SK-N-SH treated with all-trans-retinoic acid at 6 μM for 48 hours (cell line): ENCODE measurements around the gene SHOX.

Source experiments
- ATAC-seq: fragments of 200-7000 bp; cut with Tn5 transposase; 3 replicates; pipeline ENCODE4 v1.9.1; 2020; ENCODE audit warnings: mild to moderate bottlenecking, moderate library complexity
- ARNTL ChIP-seq: fragments of 450-650 bp; formaldehyde crosslinking; IDR thresholded peaks from 2 replicates; pipeline ENCODE4 v1.5.0; 2020; ENCODE audit warnings: low read depth, mild to moderate bottlenecking, moderate library complexity, borderline replicate concordance
- BACH2 ChIP-seq: fragments of 250-450 bp; sonication (Bioruptor Pico); IDR thresholded peaks from 2 replicates; pipeline ENCODE4 v1.9.0; 2021; ENCODE audit warnings: mild to moderate bottlenecking, borderline replicate concordance
- CSDC2 ChIP-seq: fragments of 250-450 bp; sonication (Bioruptor Pico); IDR thresholded peaks from 2 replicates; pipeline ENCODE4 v1.5.0; 2020; ENCODE audit warnings: mild to moderate bottlenecking, moderate library complexity
- CSRNP3 ChIP-seq: fragments of 250-450 bp; sonication (Bioruptor Pico); IDR thresholded peaks from 2 replicates; pipeline ENCODE4 v1.5.1; 2021; ENCODE audit warnings: mild to moderate bottlenecking, moderate library complexity
- ESRRG ChIP-seq: fragments of 250-450 bp; sonication (Bioruptor Pico); IDR thresholded peaks from 2 replicates; pipeline ENCODE4 v1.6.1; 2021; ENCODE audit warnings: mild to moderate bottlenecking
- GLIS3 ChIP-seq: fragments of 250-450 bp; sonication (Bioruptor Pico); IDR thresholded peaks from 2 replicates; pipeline ENCODE4 v1.5.0; 2020; ENCODE audit warnings: mild to moderate bottlenecking, moderate library complexity
- ISL1 ChIP-seq: fragments of 250-450 bp; sonication (Bioruptor Pico); IDR thresholded peaks from 2 replicates; pipeline ENCODE4 v2.1.2; 2022; ENCODE audit warnings: mild to moderate bottlenecking, moderate library complexity
- PPARA ChIP-seq: fragments of 250-450 bp; sonication (Bioruptor Pico); IDR thresholded peaks from 2 replicates; pipeline ENCODE4 v1.5.0; 2020; ENCODE audit warnings: mild to moderate bottlenecking, borderline replicate concordance
- RARB ChIP-seq: fragments of 250-450 bp; sonication (Bioruptor Pico); IDR thresholded peaks from 2 replicates; pipeline ENCODE4 v1.8.0; 2021; ENCODE audit warnings: mild to moderate bottlenecking, moderate library complexity
- SNAI2 ChIP-seq: fragments of 250-450 bp; sonication (Bioruptor Pico); IDR thresholded peaks from 2 replicates; pipeline ENCODE4 v1.5.0; 2020; ENCODE audit warnings: mild to moderate bottlenecking, moderate library complexity
- TCF4 ChIP-seq: fragments of 250-450 bp; sonication (Bioruptor Pico); IDR thresholded peaks from 2 replicates; pipeline ENCODE4 v1.8.0; 2021; ENCODE audit warnings: mild to moderate bottlenecking, moderate library complexity, borderline replicate concordance
- TSHZ2 ChIP-seq: fragments of 250-450 bp; sonication (Bioruptor Pico); IDR thresholded peaks from 2 replicates; pipeline ENCODE4 v1.5.0; 2020; ENCODE audit warnings: mild to moderate bottlenecking, moderate library complexity
- ZC3H10 ChIP-seq: fragments of 250-450 bp; sonication (Bioruptor Pico); IDR thresholded peaks from 2 replicates; pipeline ENCODE4 v1.5.1; 2021; ENCODE audit warnings: mild to moderate bottlenecking, moderate library complexity
- ZFP3 ChIP-seq: fragments of 250-450 bp; sonication (Bioruptor Pico); IDR thresholded peaks from 2 replicates; pipeline ENCODE4 v1.5.0; 2020; ENCODE audit warnings: mild to moderate bottlenecking, moderate library complexity
- ZNF565 ChIP-seq: fragments of 450-650 bp; formaldehyde crosslinking; conservative IDR thresholded peaks from 2 replicates; pipeline ENCODE4 v1.5.0; 2020; ENCODE audit warnings: low read depth, mild to moderate bottlenecking, moderate library complexity
- ZNF70 ChIP-seq: fragments of 450-650 bp; formaldehyde crosslinking; IDR thresholded peaks from 2 replicates; pipeline ENCODE4 v1.5.0; 2020; ENCODE audit warnings: mild to moderate bottlenecking, moderate library complexity
- ZNF8 ChIP-seq: fragments of 450-650 bp; formaldehyde crosslinking; IDR thresholded peaks from 2 replicates; pipeline ENCODE4 v1.5.0; 2020; ENCODE audit warnings: mild to moderate bottlenecking, moderate library complexity
- TF ChIP-seq, protein P1 (sequence below): fragments of 250-450 bp; sonication (Bioruptor Pico); IDR thresholded peaks from 2 replicates; pipeline ENCODE4 v1.8.0; 2020; ENCODE audit warnings: mild to moderate bottlenecking, moderate library complexity, borderline replicate concordance
- TF ChIP-seq, protein P2 (sequence below): fragments of 250-450 bp; sonication (Bioruptor Pico); IDR thresholded peaks from 2 replicates; pipeline ENCODE4 v1.8.0; 2021; ENCODE audit warnings: low read depth, mild to moderate bottlenecking, moderate library complexity, borderline replicate concordance
- TF ChIP-seq, protein P3 (sequence below): fragments of 250-450 bp; sonication (Bioruptor Pico); IDR thresholded peaks from 2 replicates; pipeline ENCODE4 v1.5.1; 2020; ENCODE audit warnings: low read depth, mild to moderate bottlenecking, moderate library complexity

The SHOX gene

DNA sequence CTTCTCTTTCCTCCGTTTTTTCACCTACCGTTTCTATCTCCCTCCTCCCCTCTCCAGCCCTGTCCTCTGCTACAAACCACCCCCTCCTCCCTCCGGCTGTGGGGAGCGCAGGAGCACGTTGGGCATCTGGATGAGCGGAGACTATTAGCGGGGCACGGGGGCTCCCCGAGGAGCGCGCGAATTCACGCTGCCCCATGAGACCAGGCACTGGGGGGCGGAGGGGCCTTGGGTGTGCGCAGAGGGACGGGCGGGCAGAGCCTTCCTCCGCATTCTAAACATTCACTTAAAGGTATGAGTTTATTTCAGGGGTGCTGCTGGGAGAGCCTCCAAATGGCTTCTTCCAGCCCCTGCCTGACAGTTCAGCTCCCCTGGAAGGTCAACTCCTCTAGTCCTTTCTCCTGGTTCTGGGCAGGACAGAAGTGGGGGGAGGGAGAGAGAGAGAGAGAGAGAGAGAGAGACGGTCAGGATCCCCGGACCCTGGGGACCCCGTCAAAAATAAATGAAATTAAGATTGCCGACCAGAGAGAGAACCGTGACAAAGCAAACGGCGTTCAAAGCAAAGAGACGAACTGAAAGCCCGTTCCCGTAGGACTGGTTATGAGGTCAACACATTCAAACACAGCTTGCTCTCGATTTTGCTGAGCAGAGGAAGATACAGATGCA is 5.0 kb downstream of the SHOX start:
- TF ChIP-seq ISL1 (no peak), ESRRG (CRISPR knock-in tag) (no peak), ZFP3 (CRISPR knock-in tag) (no peak), TSHZ2 (CRISPR knock-in tag) (no peak), CSRNP3 (CRISPR knock-in tag) (no peak), CSDC2 (no peak), ZNF70 (no peak), GLIS3 (CRISPR knock-in tag) (no peak), ARNTL (CRISPR knock-in tag) (no peak), ZNF8 (CRISPR knock-in tag) (no peak), PPARA (CRISPR knock-in tag) (no peak), TCF4 (no peak), ZC3H10 (CRISPR knock-in tag) (no peak), SNAI2 (CRISPR knock-in tag) (no peak), BACH2 (CRISPR knock-in tag) (no peak), ZNF565 (CRISPR knock-in tag) (no peak), RARB (CRISPR knock-in tag) (no peak)
- TF ChIP-seq, protein P1, sequence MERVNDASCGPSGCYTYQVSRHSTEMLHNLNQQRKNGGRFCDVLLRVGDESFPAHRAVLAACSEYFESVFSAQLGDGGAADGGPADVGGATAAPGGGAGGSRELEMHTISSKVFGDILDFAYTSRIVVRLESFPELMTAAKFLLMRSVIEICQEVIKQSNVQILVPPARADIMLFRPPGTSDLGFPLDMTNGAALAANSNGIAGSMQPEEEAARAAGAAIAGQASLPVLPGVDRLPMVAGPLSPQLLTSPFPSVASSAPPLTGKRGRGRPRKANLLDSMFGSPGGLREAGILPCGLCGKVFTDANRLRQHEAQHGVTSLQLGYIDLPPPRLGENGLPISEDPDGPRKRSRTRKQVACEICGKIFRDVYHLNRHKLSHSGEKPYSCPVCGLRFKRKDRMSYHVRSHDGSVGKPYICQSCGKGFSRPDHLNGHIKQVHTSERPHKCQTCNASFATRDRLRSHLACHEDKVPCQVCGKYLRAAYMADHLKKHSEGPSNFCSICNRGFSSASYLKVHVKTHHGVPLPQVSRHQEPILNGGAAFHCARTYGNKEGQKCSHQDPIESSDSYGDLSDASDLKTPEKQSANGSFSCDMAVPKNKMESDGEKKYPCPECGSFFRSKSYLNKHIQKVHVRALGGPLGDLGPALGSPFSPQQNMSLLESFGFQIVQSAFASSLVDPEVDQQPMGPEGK = no peak
- TF ChIP-seq, protein P2, sequence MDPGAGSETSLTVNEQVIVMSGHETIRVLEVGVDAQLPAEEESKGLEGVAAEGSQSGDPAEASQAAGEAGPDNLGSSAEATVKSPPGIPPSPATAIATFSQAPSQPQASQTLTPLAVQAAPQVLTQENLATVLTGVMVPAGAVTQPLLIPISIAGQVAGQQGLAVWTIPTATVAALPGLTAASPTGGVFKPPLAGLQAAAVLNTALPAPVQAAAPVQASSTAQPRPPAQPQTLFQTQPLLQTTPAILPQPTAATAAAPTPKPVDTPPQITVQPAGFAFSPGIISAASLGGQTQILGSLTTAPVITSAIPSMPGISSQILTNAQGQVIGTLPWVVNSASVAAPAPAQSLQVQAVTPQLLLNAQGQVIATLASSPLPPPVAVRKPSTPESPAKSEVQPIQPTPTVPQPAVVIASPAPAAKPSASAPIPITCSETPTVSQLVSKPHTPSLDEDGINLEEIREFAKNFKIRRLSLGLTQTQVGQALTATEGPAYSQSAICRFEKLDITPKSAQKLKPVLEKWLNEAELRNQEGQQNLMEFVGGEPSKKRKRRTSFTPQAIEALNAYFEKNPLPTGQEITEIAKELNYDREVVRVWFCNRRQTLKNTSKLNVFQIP = no peak
- TF ChIP-seq, protein P3, sequence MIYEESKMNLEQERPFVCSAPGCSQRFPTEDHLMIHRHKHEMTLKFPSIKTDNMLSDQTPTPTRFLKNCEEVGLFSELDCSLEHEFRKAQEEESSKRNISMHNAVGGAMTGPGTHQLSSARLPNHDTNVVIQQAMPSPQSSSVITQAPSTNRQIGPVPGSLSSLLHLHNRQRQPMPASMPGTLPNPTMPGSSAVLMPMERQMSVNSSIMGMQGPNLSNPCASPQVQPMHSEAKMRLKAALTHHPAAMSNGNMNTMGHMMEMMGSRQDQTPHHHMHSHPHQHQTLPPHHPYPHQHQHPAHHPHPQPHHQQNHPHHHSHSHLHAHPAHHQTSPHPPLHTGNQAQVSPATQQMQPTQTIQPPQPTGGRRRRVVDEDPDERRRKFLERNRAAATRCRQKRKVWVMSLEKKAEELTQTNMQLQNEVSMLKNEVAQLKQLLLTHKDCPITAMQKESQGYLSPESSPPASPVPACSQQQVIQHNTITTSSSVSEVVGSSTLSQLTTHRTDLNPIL (CRISPR knock-in tag) = no peak
- no peak for ATAC-seq

DNA sequence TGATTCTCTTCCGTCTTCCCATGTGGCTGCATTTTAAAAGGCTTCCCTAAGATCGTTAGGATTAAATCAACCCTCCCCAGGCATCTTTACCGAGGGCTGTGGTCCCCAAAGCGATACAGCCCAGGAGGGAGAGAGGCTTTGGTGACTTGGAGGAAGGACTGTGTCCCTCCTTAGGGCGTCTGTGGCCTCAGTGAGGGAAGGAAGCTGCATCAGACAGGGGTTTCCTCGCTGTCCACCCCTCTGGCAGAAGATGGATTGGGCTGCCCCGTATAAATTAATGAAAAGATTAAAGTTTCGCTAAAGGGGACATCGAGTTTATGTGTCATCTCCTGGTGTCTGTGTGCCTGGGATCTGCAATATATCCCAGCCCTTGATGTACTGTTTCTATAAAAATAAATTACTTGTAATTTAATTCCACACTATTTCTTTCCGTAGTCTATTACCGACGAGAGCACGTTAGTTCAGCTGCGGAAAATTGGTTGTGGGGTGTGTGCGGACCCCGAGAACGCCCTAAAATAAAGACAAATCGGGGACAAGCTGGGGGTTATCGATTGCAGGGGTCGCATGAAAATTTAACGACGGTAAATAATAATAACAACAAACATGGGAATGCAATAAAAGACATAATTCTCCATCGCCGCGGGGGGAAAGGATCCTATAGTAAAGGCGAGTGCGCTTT is 6.5 kb downstream of the SHOX start:
- TF ChIP-seq, protein P3 (CRISPR knock-in tag) = no peak
- TF ChIP-seq, all 23 proteins: peak for 0
- ATAC-seq = no peak
